ENCODE results near the gene THSD4. TPM values are rescaled to one million over a fixed set of nuclear protein-coding genes. Genes with fewer than 3 reads are reported as not detected.

The THSD4 gene
- polyA plus RNA-seq, 1 donor from 2014 or later, result 0.46 TPM

DNA sequence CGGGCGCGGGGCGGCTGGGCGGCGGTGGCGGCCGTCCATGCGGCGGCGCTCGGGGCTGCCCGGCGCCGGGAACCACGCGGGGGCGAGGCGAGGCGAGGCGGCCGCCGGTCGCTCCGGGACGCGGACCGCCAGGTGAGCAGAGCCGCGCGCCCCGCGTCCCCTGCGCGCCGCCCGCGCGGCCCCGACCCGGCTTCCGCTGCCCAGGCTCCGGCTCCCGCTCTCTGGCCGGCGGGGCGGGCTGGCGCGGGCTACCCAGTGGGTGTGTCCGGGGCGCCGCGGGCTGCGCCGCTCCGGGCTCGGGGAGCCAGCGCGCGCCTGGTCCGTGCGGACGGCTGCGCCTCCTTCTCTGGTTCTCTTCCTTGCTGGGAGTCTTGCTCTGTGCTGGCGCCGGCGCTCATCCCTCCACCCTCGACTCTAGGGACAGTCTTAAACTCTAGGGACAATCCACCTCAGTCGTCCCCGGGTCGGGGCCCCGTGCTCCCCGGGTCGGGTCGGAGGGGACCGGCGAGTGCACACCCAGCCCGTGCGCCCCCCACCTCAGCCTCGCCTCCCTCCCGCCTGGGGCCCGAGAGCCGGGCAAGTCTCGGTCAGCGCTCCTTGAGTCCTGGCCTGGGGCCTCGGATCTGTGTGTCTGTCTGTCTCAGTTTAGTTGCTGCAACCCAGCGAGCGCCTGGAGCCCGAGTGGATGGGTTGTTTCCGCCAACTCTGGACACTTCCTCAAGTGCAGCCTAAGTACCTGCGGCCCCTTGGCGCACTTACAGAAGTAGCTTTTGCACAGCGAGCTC is 488 bp downstream of the THSD4 start:
- no peaks in the 10 kb centered on the region for H3F3A ChIP-seq (ENCODE audit: insufficient read depth, low read length, poor library complexity, severe bottlenecking)
- no peak overlapping the region for H3K27ac ChIP-seq (ENCODE audit: low read length)
- H2AFZ ChIP-seq (ENCODE audit: low read depth, low read length), result no peak overlapping the region
- H3K27me3 ChIP-seq (ENCODE audit: insufficient read depth, low read depth, low read length), result peaks cover 18% of the 10 kb centered on the region
- H3K4me2 ChIP-seq (ENCODE audit: low read length), result peak overlapping the region; percentile 25
- H3K9me3 ChIP-seq (ENCODE audit: low read length), result no peaks in the 10 kb centered on the region
- TF ChIP-seq EP300 (conservative IDR thresholded peaks at IDR 0.05; ENCODE audit: poor library complexity, severe bottlenecking) (peak; percentile 1), RAD21 (conservative IDR thresholded peaks at IDR 0.05) (no peak)
- peak overlapping the region; percentile 31 for H3K9ac ChIP-seq (ENCODE audit: low read length)
- no peaks in the 10 kb centered on the region for H4K20me1 ChIP-seq (ENCODE audit: insufficient read depth)
- H3K79me2 ChIP-seq (replicated peaks; ENCODE audit: insufficient read depth, low read length), result no peaks in the 10 kb centered on the region
- no peaks in the 10 kb centered on the region for H3K36me3 ChIP-seq (ENCODE audit: insufficient read depth, low read length)
- peak overlapping the region; percentile 70 for H3K4me3 ChIP-seq (ENCODE audit: low read length)
- no peaks in the 10 kb centered on the region for H3K9me2 ChIP-seq (ENCODE audit: insufficient read depth, low read length)

DNA sequence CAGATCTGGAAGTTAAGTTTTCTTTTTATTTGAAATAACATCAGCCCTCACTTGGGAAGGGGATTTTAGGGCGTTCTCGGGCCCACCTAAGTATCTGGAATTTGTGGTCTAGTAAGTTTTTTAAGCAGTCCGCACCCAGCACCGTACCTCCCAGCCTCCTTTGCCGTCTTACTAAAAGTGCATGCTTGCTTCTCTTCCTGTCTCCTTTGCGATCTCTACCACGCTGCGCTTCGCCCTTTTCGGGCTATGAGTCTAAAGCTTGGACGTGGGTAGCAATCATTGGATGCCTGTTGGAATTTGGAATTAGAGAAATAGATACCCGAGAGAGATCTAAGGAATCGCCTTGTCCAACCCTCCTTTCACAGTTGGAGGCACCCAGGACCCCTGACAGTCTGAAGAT is 1.1 kb downstream of the THSD4 start:
- H4K20me1 ChIP-seq (ENCODE audit: insufficient read depth), result no peaks in the 10 kb centered on the region
- no peaks in the 10 kb centered on the region for H3F3A ChIP-seq (ENCODE audit: insufficient read depth, low read length, poor library complexity, severe bottlenecking)
- no peak overlapping the region for H3K27ac ChIP-seq (ENCODE audit: low read length)
- no peak overlapping the region for H3K9ac ChIP-seq (ENCODE audit: low read length)
- H2AFZ ChIP-seq (ENCODE audit: low read depth, low read length), result no peak overlapping the region
- no peak for TF ChIP-seq EP300 (conservative IDR thresholded peaks at IDR 0.05; ENCODE audit: poor library complexity, severe bottlenecking)
- H3K27me3 ChIP-seq (ENCODE audit: insufficient read depth, low read depth, low read length), result peaks cover 18% of the 10 kb centered on the region
- H3K36me3 ChIP-seq (ENCODE audit: insufficient read depth, low read length), result no peaks in the 10 kb centered on the region
- H3K4me2 ChIP-seq (ENCODE audit: low read length), result no peak overlapping the region
- peak overlapping the region; percentile 70 for H3K4me3 ChIP-seq (ENCODE audit: low read length)
- no peaks in the 10 kb centered on the region for H3K9me3 ChIP-seq (ENCODE audit: low read length)
- H3K79me2 ChIP-seq (replicated peaks; ENCODE audit: insufficient read depth, low read length), result no peaks in the 10 kb centered on the region
- no peaks in the 10 kb centered on the region for H3K9me2 ChIP-seq (ENCODE audit: insufficient read depth, low read length)

DNA sequence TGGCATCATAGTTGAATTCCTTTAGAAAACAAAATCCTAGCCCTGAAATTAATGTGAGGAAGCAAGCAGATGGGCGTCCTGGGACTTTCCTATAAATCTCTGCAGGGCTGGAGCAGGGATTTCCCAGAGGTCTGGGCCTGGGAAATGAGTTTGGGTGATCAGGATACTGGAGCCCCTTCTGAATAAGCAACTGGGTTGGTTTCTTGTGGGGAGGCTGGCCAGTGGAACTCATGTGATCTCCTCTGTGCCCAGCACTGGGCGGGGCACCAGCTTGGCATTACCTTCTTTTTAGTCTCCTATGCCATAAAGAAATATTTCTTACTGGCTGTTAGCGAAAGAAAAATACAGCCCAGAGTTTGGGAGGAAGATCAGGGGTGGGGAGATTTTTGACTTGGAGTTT is 1.7 kb downstream of the THSD4 start:
- Histone ChIP-seq H3K27ac (ENCODE audit: low read length) (no peak overlapping the region), H3K4me2 (ENCODE audit: low read length) (no peak overlapping the region), H3K9me3 (ENCODE audit: low read length) (no peaks in the 10 kb centered on the region), H3K79me2 (replicated peaks; ENCODE audit: insufficient read depth, low read length) (no peaks in the 10 kb centered on the region), H3K9ac (ENCODE audit: low read length) (no peak overlapping the region), H3K27me3 (ENCODE audit: insufficient read depth, low read depth, low read length) (peaks cover 18% of the 10 kb centered on the region), H3K9me2 (ENCODE audit: insufficient read depth, low read length) (no peaks in the 10 kb centered on the region), H3K36me3 (ENCODE audit: insufficient read depth, low read length) (no peaks in the 10 kb centered on the region), H3F3A (ENCODE audit: insufficient read depth, low read length, poor library complexity, severe bottlenecking) (no peaks in the 10 kb centered on the region), H3K4me3 (ENCODE audit: low read length) (no peak overlapping the region), H2AFZ (ENCODE audit: low read depth, low read length) (no peak overlapping the region), H4K20me1 (ENCODE audit: insufficient read depth) (no peaks in the 10 kb centered on the region)
- no peak for TF ChIP-seq SMC3 (conservative IDR thresholded peaks at IDR 0.05; ENCODE audit: poor library complexity)
- no peak for TF ChIP-seq POLR2AphosphoS5 (IDR thresholded peaks at IDR 0.05)
- TF ChIP-seq, protein P1, sequence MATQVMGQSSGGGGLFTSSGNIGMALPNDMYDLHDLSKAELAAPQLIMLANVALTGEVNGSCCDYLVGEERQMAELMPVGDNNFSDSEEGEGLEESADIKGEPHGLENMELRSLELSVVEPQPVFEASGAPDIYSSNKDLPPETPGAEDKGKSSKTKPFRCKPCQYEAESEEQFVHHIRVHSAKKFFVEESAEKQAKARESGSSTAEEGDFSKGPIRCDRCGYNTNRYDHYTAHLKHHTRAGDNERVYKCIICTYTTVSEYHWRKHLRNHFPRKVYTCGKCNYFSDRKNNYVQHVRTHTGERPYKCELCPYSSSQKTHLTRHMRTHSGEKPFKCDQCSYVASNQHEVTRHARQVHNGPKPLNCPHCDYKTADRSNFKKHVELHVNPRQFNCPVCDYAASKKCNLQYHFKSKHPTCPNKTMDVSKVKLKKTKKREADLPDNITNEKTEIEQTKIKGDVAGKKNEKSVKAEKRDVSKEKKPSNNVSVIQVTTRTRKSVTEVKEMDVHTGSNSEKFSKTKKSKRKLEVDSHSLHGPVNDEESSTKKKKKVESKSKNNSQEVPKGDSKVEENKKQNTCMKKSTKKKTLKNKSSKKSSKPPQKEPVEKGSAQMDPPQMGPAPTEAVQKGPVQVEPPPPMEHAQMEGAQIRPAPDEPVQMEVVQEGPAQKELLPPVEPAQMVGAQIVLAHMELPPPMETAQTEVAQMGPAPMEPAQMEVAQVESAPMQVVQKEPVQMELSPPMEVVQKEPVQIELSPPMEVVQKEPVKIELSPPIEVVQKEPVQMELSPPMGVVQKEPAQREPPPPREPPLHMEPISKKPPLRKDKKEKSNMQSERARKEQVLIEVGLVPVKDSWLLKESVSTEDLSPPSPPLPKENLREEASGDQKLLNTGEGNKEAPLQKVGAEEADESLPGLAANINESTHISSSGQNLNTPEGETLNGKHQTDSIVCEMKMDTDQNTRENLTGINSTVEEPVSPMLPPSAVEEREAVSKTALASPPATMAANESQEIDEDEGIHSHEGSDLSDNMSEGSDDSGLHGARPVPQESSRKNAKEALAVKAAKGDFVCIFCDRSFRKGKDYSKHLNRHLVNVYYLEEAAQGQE (IDR thresholded peaks at IDR 0.05; ENCODE audit: borderline replicate concordance), result no peak
- no peak for TF ChIP-seq EZH2 (IDR thresholded peaks at IDR 0.05; ENCODE audit: borderline replicate concordance, insufficient read depth, low read length, poor library complexity, severe bottlenecking)
- TF ChIP-seq CTCF (IDR thresholded peaks at IDR 0.05; ENCODE audit: poor library complexity, severe bottlenecking), result no peak
- TF ChIP-seq RAD21 (conservative IDR thresholded peaks at IDR 0.05), result no peak
- no peak for TF ChIP-seq TAF1 (IDR thresholded peaks at IDR 0.05; ENCODE audit: low read depth)
- no peak for TF ChIP-seq EP300 (conservative IDR thresholded peaks at IDR 0.05; ENCODE audit: poor library complexity, severe bottlenecking)
- TF ChIP-seq MXI1 (conservative IDR thresholded peaks at IDR 0.05; ENCODE audit: poor library complexity, severe bottlenecking), result no peak

All from neural cell (in vitro differentiated cells).